ENCODE data around the gene PDE2A. TPM values are rescaled to one million over a fixed set of nuclear protein-coding genes. Genes with fewer than 3 reads are reported as not detected.

PDE2A gene
- total RNA-seq, 1 experiment from 2014 or later: 1.1 TPM

DNA sequence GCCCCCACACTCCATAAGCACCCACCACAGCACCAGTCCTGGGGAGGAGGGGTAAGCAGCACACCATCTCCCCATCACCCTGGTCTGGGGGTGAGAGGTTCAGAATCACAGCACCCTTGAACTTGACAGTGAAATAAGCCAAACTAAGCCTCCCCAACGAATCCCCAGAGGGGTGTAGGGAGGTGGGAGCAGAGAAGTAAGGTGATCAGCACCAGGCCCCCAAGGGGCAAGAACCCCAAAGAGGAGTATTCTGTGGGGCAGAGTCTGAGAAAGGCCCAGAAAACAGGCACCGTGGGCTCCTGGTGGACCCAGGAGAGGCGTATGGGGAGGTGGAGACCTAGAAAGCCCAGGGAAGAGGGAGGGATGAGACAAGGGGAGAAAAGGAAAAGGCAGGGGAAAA lies 47.1 kb upstream of the PDE2A start:
- no peak for DNase-seq
- no peaks in the 10 kb centered on the region for H3K27me3 Mint-ChIP-seq (ENCODE audit: unreplicated experiment)
- peaks cover 40% of the 10 kb centered on the region for H3K4me1 Mint-ChIP-seq (ENCODE audit: low read depth, unreplicated experiment)
- H3K27ac Mint-ChIP-seq (ENCODE audit: unreplicated experiment): peak overlapping the region; percentile 57
- intact Hi-C loops (cut with micrococcal nuclease; ENCODE audit: unreplicated experiment): loop anchor here (5.0 to 10.0 kb wide), 2 partner anchors 91 to 454 kb away; partner anchors contain the start of gene ATG16L2
- TF ChIP-seq, protein P1, sequence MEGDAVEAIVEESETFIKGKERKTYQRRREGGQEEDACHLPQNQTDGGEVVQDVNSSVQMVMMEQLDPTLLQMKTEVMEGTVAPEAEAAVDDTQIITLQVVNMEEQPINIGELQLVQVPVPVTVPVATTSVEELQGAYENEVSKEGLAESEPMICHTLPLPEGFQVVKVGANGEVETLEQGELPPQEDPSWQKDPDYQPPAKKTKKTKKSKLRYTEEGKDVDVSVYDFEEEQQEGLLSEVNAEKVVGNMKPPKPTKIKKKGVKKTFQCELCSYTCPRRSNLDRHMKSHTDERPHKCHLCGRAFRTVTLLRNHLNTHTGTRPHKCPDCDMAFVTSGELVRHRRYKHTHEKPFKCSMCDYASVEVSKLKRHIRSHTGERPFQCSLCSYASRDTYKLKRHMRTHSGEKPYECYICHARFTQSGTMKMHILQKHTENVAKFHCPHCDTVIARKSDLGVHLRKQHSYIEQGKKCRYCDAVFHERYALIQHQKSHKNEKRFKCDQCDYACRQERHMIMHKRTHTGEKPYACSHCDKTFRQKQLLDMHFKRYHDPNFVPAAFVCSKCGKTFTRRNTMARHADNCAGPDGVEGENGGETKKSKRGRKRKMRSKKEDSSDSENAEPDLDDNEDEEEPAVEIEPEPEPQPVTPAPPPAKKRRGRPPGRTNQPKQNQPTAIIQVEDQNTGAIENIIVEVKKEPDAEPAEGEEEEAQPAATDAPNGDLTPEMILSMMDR (IDR thresholded peaks at IDR 0.05; ENCODE audit: unreplicated experiment): no peak
- CTCF ChIA-PET: no interaction called here
- H3K36me3 Mint-ChIP-seq (ENCODE audit: insufficient read depth, unreplicated experiment): peaks cover 25% of the 10 kb centered on the region
- BruUV-seq (replicated peaks): no TSS peak
- no peaks in the 10 kb centered on the region for H3K9me3 Mint-ChIP-seq (ENCODE audit: low read depth, unreplicated experiment)
- peak overlapping the region; percentile 66 for H3K4me3 Mint-ChIP-seq (ENCODE audit: low read depth, unreplicated experiment)

DNA sequence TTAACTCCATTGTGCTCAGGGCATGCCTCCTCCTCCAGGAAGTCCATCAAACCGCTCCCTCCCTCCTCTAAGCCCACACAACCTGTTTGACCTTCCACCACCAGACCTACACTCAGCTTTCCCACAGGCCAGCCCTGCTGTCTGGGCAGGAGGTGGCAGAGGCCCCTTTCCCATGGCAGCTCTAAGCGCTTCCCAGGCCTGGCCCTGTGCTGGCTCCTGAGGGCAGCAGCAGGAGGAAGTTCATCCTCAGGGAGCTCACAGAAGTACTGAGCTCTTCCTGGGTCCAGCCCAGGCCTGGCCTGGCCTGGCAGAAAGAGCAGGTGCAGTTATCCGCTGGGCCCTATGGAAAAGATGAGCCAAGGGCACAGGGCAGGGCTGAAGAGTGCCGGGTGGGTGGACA lies 46.6 kb upstream of the PDE2A start:
- intact Hi-C loops (cut with micrococcal nuclease; ENCODE audit: unreplicated experiment): loop anchor here (5.0 to 10.0 kb wide), 2 partner anchors 92 to 454 kb away; partner anchors contain the start of gene ATG16L2
- Mint-ChIP-seq H3K4me3 (ENCODE audit: low read depth, unreplicated experiment) (peak overlapping the region; percentile 66), H3K27ac (ENCODE audit: unreplicated experiment) (no peak overlapping the region), H3K36me3 (ENCODE audit: insufficient read depth, unreplicated experiment) (peaks cover 25% of the 10 kb centered on the region), H3K9me3 (ENCODE audit: low read depth, unreplicated experiment) (no peaks in the 10 kb centered on the region), H3K27me3 (ENCODE audit: unreplicated experiment) (no peaks in the 10 kb centered on the region), H3K4me1 (ENCODE audit: low read depth, unreplicated experiment) (peaks cover 40% of the 10 kb centered on the region)
- CTCF ChIA-PET: no interaction called here
- BruUV-seq (replicated peaks): no TSS peak
- no peak for DNase-seq
- TF ChIP-seq, protein P1 (IDR thresholded peaks at IDR 0.05; ENCODE audit: unreplicated experiment): no peak

DNA sequence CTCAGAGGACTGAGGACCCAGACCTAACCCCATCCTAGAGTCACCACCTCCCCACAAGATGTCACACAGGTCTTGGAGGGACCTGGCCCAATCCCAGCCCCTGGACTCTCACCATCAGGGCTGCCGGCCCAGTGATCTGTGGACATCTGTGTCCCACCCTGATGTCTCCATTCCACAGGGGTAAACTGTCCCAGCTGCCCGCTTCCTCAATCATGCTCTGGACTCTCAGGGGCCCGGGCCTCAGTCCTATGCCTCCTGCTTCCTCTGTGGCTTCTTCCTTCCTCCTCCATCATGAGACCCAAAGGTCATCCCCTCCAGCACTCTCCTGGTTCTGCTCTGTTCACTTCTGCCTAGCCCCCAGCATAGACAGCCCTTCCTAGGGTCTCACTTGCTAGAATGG lies 45.8 kb upstream of the PDE2A start:
- Mint-ChIP-seq H3K4me1 (ENCODE audit: low read depth, unreplicated experiment) (peaks cover 40% of the 10 kb centered on the region), H3K27ac (ENCODE audit: unreplicated experiment) (no peak overlapping the region), H3K4me3 (ENCODE audit: low read depth, unreplicated experiment) (peak overlapping the region; percentile 66), H3K27me3 (ENCODE audit: unreplicated experiment) (no peaks in the 10 kb centered on the region), H3K9me3 (ENCODE audit: low read depth, unreplicated experiment) (no peaks in the 10 kb centered on the region), H3K36me3 (ENCODE audit: insufficient read depth, unreplicated experiment) (peaks cover 25% of the 10 kb centered on the region)
- intact Hi-C loops (cut with micrococcal nuclease; ENCODE audit: unreplicated experiment): loop anchor here (5.0 to 10.0 kb wide), 2 partner anchors 92 to 455 kb away; partner anchors contain the start of gene ATG16L2
- DNase-seq: no peak
- TF ChIP-seq, protein P1 (IDR thresholded peaks at IDR 0.05; ENCODE audit: unreplicated experiment): no peak
- no TSS peak for BruUV-seq (replicated peaks)
- CTCF ChIA-PET: no interaction called here

DNA sequence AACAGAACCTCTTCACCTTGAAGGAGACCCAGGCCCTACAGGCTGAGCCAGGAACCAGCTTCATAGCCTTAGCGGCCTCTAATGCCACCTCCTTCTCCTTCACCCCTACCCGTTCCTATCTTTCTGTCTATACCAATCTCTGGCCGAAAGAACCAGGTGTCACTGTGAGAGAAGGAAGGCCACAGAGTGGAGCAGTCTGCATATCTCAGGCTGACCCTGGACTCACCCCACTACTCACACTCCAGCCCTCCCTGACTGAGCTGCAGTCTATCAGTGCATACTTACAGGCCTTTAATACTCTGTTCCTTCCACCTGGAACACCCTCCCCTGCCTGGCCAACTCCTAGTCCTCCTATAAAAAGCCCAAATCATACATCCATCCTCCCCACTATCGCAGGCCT lies 45.3 kb upstream of the PDE2A start:
- BruUV-seq (replicated peaks): no TSS peak

More for the DNA sequence above, 45.3 kb upstream of the PDE2A start:
- no peaks in the 10 kb centered on the region for H3K9me3 Mint-ChIP-seq (ENCODE audit: low read depth, unreplicated experiment)
- peaks cover 40% of the 10 kb centered on the region for H3K4me1 Mint-ChIP-seq (ENCODE audit: low read depth, unreplicated experiment)
- no peak for DNase-seq
- peaks cover 25% of the 10 kb centered on the region for H3K36me3 Mint-ChIP-seq (ENCODE audit: insufficient read depth, unreplicated experiment)
- no peak overlapping the region for H3K27ac Mint-ChIP-seq (ENCODE audit: unreplicated experiment)
- no peak overlapping the region for H3K4me3 Mint-ChIP-seq (ENCODE audit: low read depth, unreplicated experiment)
- CTCF ChIA-PET: no interaction called here
- intact Hi-C loops (cut with micrococcal nuclease; ENCODE audit: unreplicated experiment): no loop called here
- TF ChIP-seq, protein P1 (IDR thresholded peaks at IDR 0.05; ENCODE audit: unreplicated experiment): no peak
- H3K27me3 Mint-ChIP-seq (ENCODE audit: unreplicated experiment): no peaks in the 10 kb centered on the region

All from Calu3 (cell line).